ENCODE measurements around the gene SYNE1. TPM values are rescaled to one million over a fixed set of nuclear protein-coding genes. Genes with fewer than 3 reads are reported as not detected.

The SYNE1 gene
- total RNA-seq, 1 donor from 2014 or later: 233 TPM

DNA sequence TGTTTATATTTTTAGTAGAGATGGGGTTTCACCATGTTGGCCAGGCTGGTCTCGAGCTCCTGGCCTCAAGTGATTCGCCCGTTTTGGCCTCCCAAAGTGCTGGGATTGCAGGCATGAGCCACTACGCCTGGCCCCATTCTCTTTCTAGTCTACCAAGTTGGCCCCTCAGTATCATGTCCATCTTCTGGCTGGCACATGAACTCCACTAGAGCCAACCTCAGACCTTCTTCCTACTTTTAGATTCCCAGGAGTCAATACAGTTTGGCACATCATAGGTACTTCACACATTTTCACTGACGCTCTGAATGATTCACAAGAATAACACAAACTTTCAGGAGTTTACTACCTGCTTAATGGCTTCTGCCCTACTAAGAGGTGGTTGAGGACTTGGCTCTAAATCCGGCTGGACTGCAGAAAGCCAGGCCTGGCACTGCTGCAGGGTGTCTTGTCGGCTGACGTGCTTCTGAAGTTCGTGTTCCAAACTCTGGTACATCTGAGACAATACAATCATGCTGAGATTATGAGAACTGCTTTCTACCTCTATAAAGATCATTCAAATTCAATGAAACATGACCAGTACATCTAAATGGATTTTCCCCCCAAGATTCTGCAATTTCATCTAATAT lies 293.3 kb downstream of the SYNE1 start:
- no peak for DNase-seq (ENCODE audit: low spot score in 2 of 2)
- TF ChIP-seq CTCF (IDR thresholded peaks at IDR 0.05): no peak
- Histone ChIP-seq H3K36me3 (peaks cover 57 to 95% of the 10 kb centered on the region in 2 donors), H3K27me3 (no peaks in the 10 kb centered on the region), H3K9me3 (no peaks in the 10 kb centered on the region), H3K4me3 (no peak overlapping the region), H3K4me1 (no peaks in the 10 kb centered on the region), H3K27ac (no peak overlapping the region)
- intact Hi-C loops (cut with DNase I): no loop called here

GRCh38 chr6:152341596-152341995 lies 295.6 kb downstream of the SYNE1 start:
- no peak for TF ChIP-seq CTCF (IDR thresholded peaks at IDR 0.05)
- H3K27me3 ChIP-seq: no peaks in the 10 kb centered on the region
- H3K9me3 ChIP-seq: no peaks in the 10 kb centered on the region
- no peak overlapping the region for H3K27ac ChIP-seq
- DNase-seq (ENCODE audit: low spot score in 2 of 2): no peak
- H3K36me3 ChIP-seq: peaks cover 63 to 95% of the 10 kb centered on the region in 2 donors
- no peak overlapping the region for H3K4me3 ChIP-seq
- intact Hi-C loops (cut with DNase I): no loop called here
- no peaks in the 10 kb centered on the region for H3K4me1 ChIP-seq

- no peak overlapping the region for H3K4me3 ChIP-seq
- H3K4me1 ChIP-seq: no peaks in the 10 kb centered on the region
- H3K27ac ChIP-seq: peak overlapping the region; percentile 20 to 56
- no peaks in the 10 kb centered on the region for H3K9me3 ChIP-seq
- peaks cover 63 to 99% of the 10 kb centered on the region in 2 donors for H3K36me3 ChIP-seq
- peak in 1 of 2 donors; percentile 75 for DNase-seq (ENCODE audit: low spot score in 2 of 2)
- intact Hi-C loops (cut with DNase I): loop anchor here (5.0 kb wide), 1 partner anchor 36 kb away; no protein-coding TSS in a partner anchor
- TF ChIP-seq CTCF (IDR thresholded peaks at IDR 0.05): peak; percentile 62 to 95 (median 89)
- no peaks in the 10 kb centered on the region for H3K27me3 ChIP-seq
Observed at GRCh38 chr6:152338335-152339125, 298.6 kb downstream of the SYNE1 start.

DNA sequence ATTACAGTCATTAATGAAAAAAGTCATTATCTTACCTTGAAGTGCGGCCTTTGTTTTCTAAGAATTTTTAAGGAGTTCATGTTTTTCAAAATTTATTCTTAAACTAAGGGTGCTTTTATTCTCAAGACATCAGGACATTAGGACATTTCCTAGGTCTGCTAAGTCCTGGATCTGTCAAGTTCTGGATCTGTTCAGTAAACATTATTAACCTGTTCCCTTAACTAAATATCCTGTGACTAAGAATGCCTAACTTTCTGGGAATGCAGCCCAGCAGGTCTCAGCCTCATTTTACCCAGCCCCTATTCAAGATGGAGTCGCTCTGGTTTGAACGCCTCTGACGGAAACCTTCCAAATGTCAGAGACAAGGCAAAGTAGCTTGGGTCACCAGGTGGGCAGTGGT lies 302.6 kb downstream of the SYNE1 start:
- peaks cover 0 to 2% of the 10 kb centered on the region in 2 donors for H3K4me1 ChIP-seq
- no peak overlapping the region for H3K27ac ChIP-seq
- no peaks in the 10 kb centered on the region for H3K27me3 ChIP-seq
- H3K4me3 ChIP-seq: no peak overlapping the region
- DNase-seq (ENCODE audit: low spot score in 2 of 2): no peak
- intact Hi-C loops (cut with DNase I): no loop called here
- peaks cover 82 to 97% of the 10 kb centered on the region in 2 donors for H3K36me3 ChIP-seq
- no peaks in the 10 kb centered on the region for H3K9me3 ChIP-seq
- no peak for TF ChIP-seq CTCF (IDR thresholded peaks at IDR 0.05)

DNA sequence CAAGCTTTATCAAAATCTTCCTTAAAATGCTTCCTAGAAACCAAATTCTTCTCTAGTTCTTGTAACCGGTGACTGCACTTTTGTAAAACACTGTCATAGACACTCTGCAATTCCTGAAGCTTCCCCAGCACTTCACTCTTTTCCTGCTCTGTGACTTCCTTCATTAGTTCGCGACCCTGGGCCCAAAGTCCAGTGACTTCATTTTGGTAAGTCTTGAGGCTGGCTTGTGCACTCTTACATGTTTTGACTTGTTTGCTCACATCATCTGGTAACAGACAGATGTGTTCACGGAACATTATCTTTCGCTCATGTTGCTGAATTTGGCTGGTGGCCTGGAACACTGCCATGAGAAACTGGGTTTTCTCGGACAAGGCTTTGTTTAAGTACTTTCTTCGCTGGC lies 306.2 kb downstream of the SYNE1 start:
- Histone ChIP-seq H3K4me3 (no peak overlapping the region), H3K36me3 (peaks cover 63 to 84% of the 10 kb centered on the region in 2 donors), H3K9me3 (no peaks in the 10 kb centered on the region), H3K27ac (no peak overlapping the region), H3K27me3 (no peaks in the 10 kb centered on the region), H3K4me1 (peaks cover 0 to 2% of the 10 kb centered on the region in 2 donors)
- TF ChIP-seq CTCF (IDR thresholded peaks at IDR 0.05): no peak
- no peak for DNase-seq (ENCODE audit: low spot score in 2 of 2)
- intact Hi-C loops (cut with DNase I): no loop called here

Data from ascending aorta (tissue), 2 donors.